ENCODE measurements around the gene NKX2-8. TPM values are rescaled to one million over a fixed set of nuclear protein-coding genes. Genes with fewer than 3 reads are reported as not detected.

Gene NKX2-8
- total RNA-seq, 1 donor from 2014 or later = not detected

- no peak for DNase-seq (ENCODE audit: extremely low spot score in 2 of 2)
- peaks cover 29% of the 10 kb centered on the region for H3K4me1 ChIP-seq
- H3K9me3 ChIP-seq = no peaks in the 10 kb centered on the region
- H3K36me3 ChIP-seq = no peaks in the 10 kb centered on the region
- intact Hi-C loops (cut with DNase I) = no loop called here
- H3K4me3 ChIP-seq = no peak overlapping the region
- H3K27me3 ChIP-seq = no peaks in the 10 kb centered on the region
- no peak overlapping the region for H3K27ac ChIP-seq
- no peak for TF ChIP-seq POLR2AphosphoS5 (IDR thresholded peaks at IDR 0.05; ENCODE audit: insufficient read depth in 1 of 2, low read depth in 1 of 2)
- no peak for TF ChIP-seq POLR2A (IDR thresholded peaks at IDR 0.05)
- TF ChIP-seq CTCF (IDR thresholded peaks at IDR 0.05) = no peak
Measured at GRCh38 chr14:36585100-36585499, 2.7 kb upstream of the NKX2-8 start.

- H3K4me1 ChIP-seq = peaks cover 29% of the 10 kb centered on the region
- intact Hi-C loops (cut with DNase I) = no loop called here
- no peaks in the 10 kb centered on the region for H3K36me3 ChIP-seq
- DNase-seq (ENCODE audit: extremely low spot score in 2 of 2) = no peak
- TF ChIP-seq CTCF (IDR thresholded peaks at IDR 0.05) = no peak
- no peak for TF ChIP-seq POLR2AphosphoS5 (IDR thresholded peaks at IDR 0.05; ENCODE audit: insufficient read depth in 1 of 2, low read depth in 1 of 2)
- no peak for TF ChIP-seq POLR2A (IDR thresholded peaks at IDR 0.05)
- H3K4me3 ChIP-seq = no peak overlapping the region
- H3K27me3 ChIP-seq = no peaks in the 10 kb centered on the region
- no peaks in the 10 kb centered on the region for H3K9me3 ChIP-seq
- no peak overlapping the region for H3K27ac ChIP-seq
Measured at GRCh38 chr14:36583893-36584811, 1.7 kb upstream of the NKX2-8 start.

GRCh38 chr14:36583242-36583892 lies 953 bp upstream of the NKX2-8 start:
- TF ChIP-seq POLR2A (IDR thresholded peaks at IDR 0.05) (no peak), POLR2AphosphoS5 (IDR thresholded peaks at IDR 0.05; ENCODE audit: insufficient read depth in 1 of 2, low read depth in 1 of 2) (no peak), CTCF (IDR thresholded peaks at IDR 0.05) (no peak)
- peaks cover 29% of the 10 kb centered on the region for H3K4me1 ChIP-seq
- H3K27me3 ChIP-seq = no peaks in the 10 kb centered on the region
- no peak overlapping the region for H3K27ac ChIP-seq
- no peaks in the 10 kb centered on the region for H3K9me3 ChIP-seq
- no peak overlapping the region for H3K4me3 ChIP-seq
- no peak for DNase-seq (ENCODE audit: extremely low spot score in 2 of 2)
- H3K36me3 ChIP-seq = no peaks in the 10 kb centered on the region
- intact Hi-C loops (cut with DNase I) = no loop called here

GRCh38 chr14:36582874-36583241 lies 444 bp upstream of the NKX2-8 start:
- Histone ChIP-seq H3K9me3 (no peaks in the 10 kb centered on the region), H3K4me1 (peaks cover 29% of the 10 kb centered on the region), H3K36me3 (no peaks in the 10 kb centered on the region), H3K4me3 (peak overlapping the region in 1 of 2 donors; percentile 33), H3K27ac (no peak overlapping the region), H3K27me3 (no peaks in the 10 kb centered on the region)
- no peak for TF ChIP-seq CTCF (IDR thresholded peaks at IDR 0.05)
- no peak for TF ChIP-seq POLR2AphosphoS5 (IDR thresholded peaks at IDR 0.05; ENCODE audit: insufficient read depth in 1 of 2, low read depth in 1 of 2)
- no peak for TF ChIP-seq POLR2A (IDR thresholded peaks at IDR 0.05)
- intact Hi-C loops (cut with DNase I) = no loop called here
- DNase-seq (ENCODE audit: extremely low spot score in 2 of 2) = no peak

Measured in vagina (tissue), 2 donors.